Measurements from ENCODE around the gene HES5. TPM values are rescaled to one million over a fixed set of nuclear protein-coding genes. Genes with fewer than 3 reads are reported as not detected.

HES5 gene
- polyA plus RNA-seq, 3 donors, result not detected

GRCh38 chr1:2541619-2542245 lies 11.7 kb upstream of the HES5 start:
- Histone ChIP-seq H3K36me3 (replicated peaks in 1 of 2; ENCODE audit: control insufficient read depth in 1 of 2, insufficient read depth in 2 of 2, low read length in 2 of 2) (no peaks in the 10 kb centered on the region), H3K27me3 (ENCODE audit: control insufficient read depth in 2 of 2, insufficient read depth in 2 of 2, low read length in 2 of 2) (peaks cover 3 to 27% of the 10 kb centered on the region in 2 donors), H3K9ac (ENCODE audit: insufficient read depth, low read length, poor library complexity, severe bottlenecking) (no peak overlapping the region), H3K4me2 (replicated peaks; ENCODE audit: extremely low read depth, low read length, poor library complexity, severe bottlenecking) (no peak overlapping the region), H3K79me2 (ENCODE audit: insufficient read depth, low read length) (no peaks in the 10 kb centered on the region), H4K20me1 (ENCODE audit: insufficient read depth, low read length) (peaks cover 5% of the 10 kb centered on the region), H3K4me1 (ENCODE audit: control insufficient read depth in 1 of 2, insufficient read depth in 2 of 2, low read length in 2 of 2) (peaks cover 5 to 12% of the 10 kb centered on the region in 2 donors), H2AFZ (ENCODE audit: insufficient read depth, low read depth, low read length, poor library complexity, severe bottlenecking) (no peak overlapping the region), H3K27ac (ENCODE audit: low read depth in 1 of 2, low read length in 2 of 2) (no peak overlapping the region), H3K4me3 (replicated peaks in 1 of 3; ENCODE audit: low read depth in 2 of 3, low read length in 3 of 3) (no peak overlapping the region), H3K9me3 (replicated peaks in 1 of 2; ENCODE audit: control insufficient read depth in 1 of 2, insufficient read depth in 1 of 2, low read length in 2 of 2) (no peaks in the 10 kb centered on the region)
- H3K27ac Mint-ChIP-seq, result peak overlapping the region in 1 of 7 donors; percentile 46
- TF ChIP-seq CTCF (IDR thresholded peaks at IDR 0.05), result no peak
- H3K4me1 Mint-ChIP-seq, result peaks cover 2% of the 10 kb centered on the region
- DNase-seq, result no peak
- peaks cover 17 to 68% (median 28%) of the 10 kb centered on the region in 3 donors for H3K27me3 Mint-ChIP-seq (ENCODE audit: low read depth in 3 of 3)
- H3K36me3 Mint-ChIP-seq, result no peaks in the 10 kb centered on the region
- 74% methylated on average over 20 of the region's 25 CpGs for WGBS (ENCODE audit: insufficient coverage)
- peak overlapping the region in 1 of 2 donors; percentile 71 for H3K4me3 Mint-ChIP-seq
- H3K9me3 Mint-ChIP-seq, result no peaks in the 10 kb centered on the region
- intact Hi-C loops (cut with micrococcal nuclease), result loop anchor here in 1 of 2 donors (10.0 kb wide), 1 partner anchor 347 kb away; the partner anchor contains the start of gene FAAP20

GRCh38 chr1:2540816-2541492 lies 10.9 kb upstream of the HES5 start:
- no peak for DNase-seq
- Mint-ChIP-seq H3K27me3 (ENCODE audit: low read depth in 3 of 3) (peaks cover 17 to 70% (median 28%) of the 10 kb centered on the region in 3 donors), H3K36me3 (no peaks in the 10 kb centered on the region), H3K4me3 (peak overlapping the region in 1 of 2 donors; percentile 71), H3K4me1 (peaks cover 2% of the 10 kb centered on the region), H3K27ac (no peak overlapping the region), H3K9me3 (no peaks in the 10 kb centered on the region)
- peaks cover 5 to 6% of the 10 kb centered on the region in 2 donors for H3K4me1 ChIP-seq (ENCODE audit: control insufficient read depth in 1 of 2, insufficient read depth in 2 of 2, low read length in 2 of 2)
- no peak overlapping the region for H2AFZ ChIP-seq (ENCODE audit: insufficient read depth, low read depth, low read length, poor library complexity, severe bottlenecking)
- H3K4me3 ChIP-seq (replicated peaks in 1 of 3; ENCODE audit: low read depth in 2 of 3, low read length in 3 of 3), result no peak overlapping the region
- intact Hi-C loops (cut with micrococcal nuclease), result loop anchor here in 1 of 2 donors (10.0 kb wide), 1 partner anchor 346 kb away; the partner anchor contains the start of gene FAAP20
- no peak overlapping the region for H3K27ac ChIP-seq (ENCODE audit: low read depth in 1 of 2, low read length in 2 of 2)
- no peaks in the 10 kb centered on the region for H3K9me3 ChIP-seq (replicated peaks in 1 of 2; ENCODE audit: control insufficient read depth in 1 of 2, insufficient read depth in 1 of 2, low read length in 2 of 2)
- H3K4me2 ChIP-seq (replicated peaks; ENCODE audit: extremely low read depth, low read length, poor library complexity, severe bottlenecking), result no peak overlapping the region
- no peak overlapping the region for H3K9ac ChIP-seq (ENCODE audit: insufficient read depth, low read length, poor library complexity, severe bottlenecking)
- no peak for TF ChIP-seq CTCF (IDR thresholded peaks at IDR 0.05)
- no peaks in the 10 kb centered on the region for H3K36me3 ChIP-seq (replicated peaks in 1 of 2; ENCODE audit: control insufficient read depth in 1 of 2, insufficient read depth in 2 of 2, low read length in 2 of 2)
- H3K79me2 ChIP-seq (ENCODE audit: insufficient read depth, low read length), result no peaks in the 10 kb centered on the region
- 4% methylated on average over 27 of the region's 39 CpGs for WGBS (ENCODE audit: insufficient coverage)
- no peaks in the 10 kb centered on the region for H4K20me1 ChIP-seq (ENCODE audit: insufficient read depth, low read length)
- peaks cover 3 to 27% of the 10 kb centered on the region in 2 donors for H3K27me3 ChIP-seq (ENCODE audit: control insufficient read depth in 2 of 2, insufficient read depth in 2 of 2, low read length in 2 of 2)
